Sigmoid colon (tissue), 4 donors: ENCODE data around the gene C1orf226.

ENCODE experiments used
- CTCF ChIP-seq, 4 experiments: fragments of 450-650 bp in 3 of 4; fragments of 200-600 bp in 1 of 4; IDR thresholded peaks; one replicate each; pipeline ENCODE4 v1.5.1; 2016 to 2019; ENCODE audit warnings: antibody characterized with exemption in 4 of 4, mild to moderate bottlenecking in 3 of 4, moderate library complexity in 2 of 4
- EP300 ChIP-seq, 4 donors: sonication (generic); formaldehyde crosslinking; IDR thresholded peaks; one replicate each; pipeline ENCODE4 v1.6.1; 2017; ENCODE audit warnings: antibody characterized with exemption in 4 of 4

GRCh38 chr1:162370161-162370560, 11.4 kb upstream of the C1orf226 start:
- TF ChIP-seq CTCF (IDR thresholded peaks at IDR 0.05) (no peak), EP300 (IDR thresholded peaks at IDR 0.05) (no peak)
